ENCODE data around the gene FBXO7.

Gene FBXO7

GRCh38 chr22:32541481-32541880 is 66.9 kb downstream of the FBXO7 start:
- TF ChIP-seq Cebpa-rat (IDR thresholded peaks at IDR 0.05), result no peak
- Histone ChIP-seq H3K4me1 (peaks cover 0 to 11% (median 7%) of the 10 kb centered on the region in 10 experiments; a peak in 9 of 20 replicates), H3K9ac (no peak overlapping the region), H3K4me2 (no peak overlapping the region), H3K27ac (no peak overlapping the region), H3K36me3 (no peaks in the 10 kb centered on the region), H3K9me3 (replicated peaks in 1 of 11) (peaks cover 0 to 6% (median 0%) of the 10 kb centered on the region in 11 experiments; a peak in 2 of 22 replicates), H3K4me3 (no peak overlapping the region), H4K20me1 (no peaks in the 10 kb centered on the region), H3K27me3 (no peaks in the 10 kb centered on the region)

DNA sequence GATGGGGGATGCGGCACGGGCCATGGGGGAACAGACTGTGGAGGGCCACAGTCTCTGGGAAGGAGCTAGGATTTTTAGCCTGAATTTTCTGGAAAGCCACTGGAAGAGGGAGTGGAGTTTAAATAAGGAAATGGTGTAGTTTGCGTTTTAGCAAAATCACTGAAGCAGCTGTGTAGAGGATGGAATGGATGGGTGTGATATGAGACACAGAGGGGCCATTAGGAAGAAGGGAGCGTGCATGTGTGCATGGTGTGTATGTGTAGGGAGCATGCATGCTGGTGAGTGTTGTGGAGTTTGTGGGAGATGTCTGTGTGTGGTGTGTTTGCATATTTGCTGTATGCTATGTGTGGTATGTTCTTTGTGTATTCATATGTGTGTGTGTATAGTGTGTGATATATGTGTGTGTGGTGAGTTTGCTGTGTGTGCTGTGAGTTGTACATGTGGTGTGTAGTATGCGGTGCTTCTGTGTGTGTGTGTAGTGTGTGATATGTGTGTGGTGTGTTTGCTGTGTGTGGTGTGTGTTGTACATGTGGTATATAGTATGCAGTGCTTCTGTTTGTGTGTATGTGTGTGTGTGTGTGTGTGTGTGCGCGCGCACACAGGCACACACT is 67.6 kb downstream of the FBXO7 start:
- no peak for TF ChIP-seq Cebpa-rat (IDR thresholded peaks at IDR 0.05)
- Histone ChIP-seq H3K9me3 (replicated peaks in 1 of 11) (peaks cover 0 to 6% (median 0%) of the 10 kb centered on the region in 11 experiments; a peak in 2 of 22 replicates), H3K36me3 (no peaks in the 10 kb centered on the region), H4K20me1 (no peaks in the 10 kb centered on the region), H3K9ac (no peak overlapping the region), H3K27ac (no peak overlapping the region), H3K4me2 (no peak overlapping the region), H3K4me1 (peaks cover 0 to 11% (median 7%) of the 10 kb centered on the region in 10 experiments; a peak in 9 of 20 replicates), H3K4me3 (no peak overlapping the region), H3K27me3 (no peaks in the 10 kb centered on the region)

DNA sequence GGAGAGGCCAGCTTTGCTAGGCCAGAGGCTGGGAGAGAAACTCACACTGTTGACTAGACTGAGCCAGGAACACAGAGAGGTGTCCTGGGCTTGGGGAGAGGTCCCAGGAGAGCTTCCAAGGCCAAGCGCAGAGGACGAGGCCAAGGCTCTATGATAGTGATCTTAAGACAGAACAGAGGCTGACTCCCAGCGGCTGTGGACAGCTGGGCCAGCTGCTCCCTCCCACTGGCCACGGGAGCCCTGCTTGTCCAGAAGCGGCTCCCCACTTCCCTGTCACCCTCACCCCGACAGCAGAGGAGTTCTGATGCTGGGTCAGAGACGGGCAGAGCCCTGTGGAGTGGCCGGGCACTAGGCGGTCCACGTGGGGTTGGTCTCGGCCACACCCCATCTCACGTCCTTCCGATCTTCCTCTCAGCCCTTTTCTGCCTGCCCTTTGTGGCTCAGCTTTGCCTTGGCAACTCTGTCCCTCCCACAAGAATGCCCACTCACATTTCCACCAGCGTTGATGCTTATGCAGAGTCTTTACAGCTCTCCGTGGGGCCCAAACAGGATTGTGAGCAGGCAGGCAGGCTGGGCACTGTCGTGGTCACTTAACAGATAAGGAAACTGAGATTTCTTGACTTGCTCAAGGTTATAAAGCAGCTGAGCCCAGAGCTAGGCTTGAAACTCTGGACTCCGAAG is 68.2 kb downstream of the FBXO7 start:
- TF ChIP-seq Cebpa-rat (IDR thresholded peaks at IDR 0.05), result no peak
- peaks cover 0 to 11% (median 7%) of the 10 kb centered on the region in 10 experiments; a peak in 9 of 20 replicates for H3K4me1 ChIP-seq
- H3K27ac ChIP-seq, result no peak overlapping the region
- H3K4me2 ChIP-seq, result no peak overlapping the region
- peaks cover 0 to 2% (median 0%) of the 10 kb centered on the region in 11 experiments; a peak in 2 of 22 replicates for H3K9me3 ChIP-seq (replicated peaks in 1 of 11)
- H3K9ac ChIP-seq, result no peak overlapping the region
- H3K36me3 ChIP-seq, result no peaks in the 10 kb centered on the region
- no peaks in the 10 kb centered on the region for H4K20me1 ChIP-seq
- no peaks in the 10 kb centered on the region; a peak in 1 of 22 replicates for H3K27me3 ChIP-seq
- no peak overlapping the region for H3K4me3 ChIP-seq

GRCh38 chr22:32544953-32545558 is 70.4 kb downstream of the FBXO7 start:
- Histone ChIP-seq H3K9ac (no peak overlapping the region), H3K9me3 (replicated peaks in 1 of 11) (no peaks in the 10 kb centered on the region), H3K27ac (no peak overlapping the region), H3K4me1 (peaks cover 0 to 5% (median 3%) of the 10 kb centered on the region in 10 experiments; a peak in 9 of 20 replicates), H3K4me3 (no peak overlapping the region), H3K36me3 (no peaks in the 10 kb centered on the region), H3K27me3 (no peaks in the 10 kb centered on the region; a peak in 1 of 22 replicates), H4K20me1 (no peaks in the 10 kb centered on the region), H3K4me2 (no peak overlapping the region)
- no peak for TF ChIP-seq Cebpa-rat (IDR thresholded peaks at IDR 0.05)

GRCh38 chr22:32545801-32546200 is 71.2 kb downstream of the FBXO7 start:
- Histone ChIP-seq H3K4me2 (no peak overlapping the region), H3K27me3 (no peaks in the 10 kb centered on the region; a peak in 1 of 22 replicates), H3K27ac (no peak overlapping the region), H3K9ac (no peak overlapping the region), H3K9me3 (replicated peaks in 1 of 11) (no peaks in the 10 kb centered on the region), H3K36me3 (no peaks in the 10 kb centered on the region), H4K20me1 (no peaks in the 10 kb centered on the region), H3K4me3 (no peak overlapping the region), H3K4me1 (no peaks in the 10 kb centered on the region)
- TF ChIP-seq Cebpa-rat (IDR thresholded peaks at IDR 0.05), result no peak

GRCh38 chr22:32546496-32546895 is 71.9 kb downstream of the FBXO7 start:
- no peak overlapping the region for H3K9ac ChIP-seq
- no peaks in the 10 kb centered on the region for H4K20me1 ChIP-seq
- no peaks in the 10 kb centered on the region for H3K4me1 ChIP-seq
- H3K27ac ChIP-seq, result no peak overlapping the region
- H3K27me3 ChIP-seq, result no peaks in the 10 kb centered on the region; a peak in 1 of 22 replicates
- H3K4me3 ChIP-seq, result no peak overlapping the region
- H3K4me2 ChIP-seq, result no peak overlapping the region
- H3K36me3 ChIP-seq, result no peaks in the 10 kb centered on the region
- TF ChIP-seq Cebpa-rat (IDR thresholded peaks at IDR 0.05), result no peak
- H3K9me3 ChIP-seq (replicated peaks in 1 of 11), result no peaks in the 10 kb centered on the region

DNA sequence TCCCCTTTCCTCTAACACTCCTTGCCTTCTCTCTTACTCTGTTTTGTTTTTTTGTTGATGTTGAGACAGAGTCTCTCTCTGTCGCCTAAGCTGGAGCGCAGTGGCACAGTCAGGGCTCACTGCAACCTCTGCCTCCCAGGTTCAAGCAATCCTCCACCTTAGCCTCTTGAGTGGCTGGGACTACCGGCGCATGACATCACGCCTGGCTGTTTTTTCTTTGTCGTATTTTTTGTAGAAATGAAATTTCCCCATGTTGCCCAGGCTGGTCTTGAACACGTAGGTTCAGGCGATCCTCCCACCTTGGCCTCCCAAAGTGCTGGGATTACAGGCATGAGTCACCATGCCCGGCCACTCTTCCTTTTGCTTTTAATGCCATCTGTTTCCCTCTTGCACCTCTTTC is 72.3 kb downstream of the FBXO7 start:
- no peaks in the 10 kb centered on the region for H3K9me3 ChIP-seq (replicated peaks in 1 of 11)
- H3K4me3 ChIP-seq, result no peak overlapping the region
- no peak overlapping the region for H3K27ac ChIP-seq
- H3K4me2 ChIP-seq, result no peak overlapping the region
- H3K4me1 ChIP-seq, result no peaks in the 10 kb centered on the region
- no peaks in the 10 kb centered on the region; a peak in 1 of 22 replicates for H3K27me3 ChIP-seq
- H3K36me3 ChIP-seq, result no peaks in the 10 kb centered on the region
- H3K9ac ChIP-seq, result no peak overlapping the region
- no peaks in the 10 kb centered on the region for H4K20me1 ChIP-seq
- no peak for TF ChIP-seq Cebpa-rat (IDR thresholded peaks at IDR 0.05)

DNA sequence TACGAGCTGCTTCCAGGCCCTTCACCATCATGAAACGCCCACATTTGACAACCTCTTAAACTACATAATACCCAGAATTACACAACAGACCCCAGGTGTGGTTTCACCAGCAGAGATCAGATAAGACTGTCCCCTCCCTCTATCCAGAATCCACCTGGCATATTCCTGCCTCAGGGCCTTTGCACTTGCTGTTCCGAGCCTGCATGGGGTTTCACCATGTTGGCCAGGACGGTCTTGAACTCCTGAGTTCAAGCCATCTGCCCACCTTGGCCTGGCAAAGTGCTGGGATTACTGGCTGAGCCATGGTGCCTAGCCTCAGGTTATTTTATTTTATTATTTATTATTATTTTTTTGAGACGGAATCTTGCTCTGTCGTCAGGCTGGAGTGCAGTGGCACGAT is 73.4 kb downstream of the FBXO7 start:
- Histone ChIP-seq H3K9ac (no peak overlapping the region), H3K36me3 (no peaks in the 10 kb centered on the region), H4K20me1 (no peaks in the 10 kb centered on the region), H3K4me3 (no peak overlapping the region), H3K27me3 (no peaks in the 10 kb centered on the region; a peak in 1 of 22 replicates), H3K4me1 (no peaks in the 10 kb centered on the region), H3K27ac (no peak overlapping the region), H3K9me3 (replicated peaks in 1 of 11) (no peaks in the 10 kb centered on the region), H3K4me2 (no peak overlapping the region)
- no peak for TF ChIP-seq Cebpa-rat (IDR thresholded peaks at IDR 0.05)
